IMR-90 (cell line): ENCODE measurements around the gene ARHGAP15. TPM values are rescaled to one million over a fixed set of nuclear protein-coding genes. Genes with fewer than 3 reads are reported as not detected.

ENCODE experiments used
- ATAC-seq: fragments of 200-7000 bp; cut with Tn5 transposase; 2 replicates; pipeline ENCODE4 v1.9.1; 2020; ENCODE audit warnings: low read depth, mild to moderate bottlenecking, moderate library complexity
- BruUV-seq: library from RNA; stranded (reverse); fragments of 400-500 nt; replicated peaks from 2 replicates; lab custom pipeline; 2021; lab: Mats Ljungman, UMichigan
- CTCF ChIA-PET: fragments of 300-600 bp; formaldehyde crosslinking; extraction: SDS; loops from one replicate; lab custom pipeline; 2021; ENCODE audit warnings: antibody characterized with exemption; lab: Yijun Ruan, JAX
- POLR2A ChIA-PET: fragments of 300-600 bp; sonication (Branson Sonifier 250); formaldehyde crosslinking; loops from one replicate; lab custom pipeline; 2022; ENCODE audit warnings: antibody characterized with exemption; ENCODE audit not compliant: unreplicated experiment; lab: Charles Lee
- DNase-seq: peaks from one replicate; pipeline ENCODE4 v3.0.0; 2013
- H2AFZ ChIP-seq: replicated peaks from 2 replicates; pipeline ENCODE3; 2013; ENCODE audit warnings: low read length, mild to moderate bottlenecking; ENCODE audit not compliant: poor library complexity
- H2AK5ac ChIP-seq: 2 replicates; pipeline ENCODE4 v1.6.1; 2013; ENCODE audit warnings: low read depth, low read length, inconsistent platforms
- H2AK9ac ChIP-seq: replicated peaks from 2 replicates; pipeline ENCODE3; 2013; ENCODE audit warnings: mild to moderate bottlenecking, low read depth, low read length, moderate library complexity; ENCODE audit not compliant: poor library complexity
- H2BK120ac ChIP-seq: 2 replicates; pipeline ENCODE4 v1.6.1; 2013; ENCODE audit warnings: low read depth, low read length, inconsistent platforms
- H2BK15ac ChIP-seq: 3 replicates; pipeline ENCODE4 v1.6.1; 2013; ENCODE audit warnings: low read depth, low read length, inconsistent platforms
- H2BK20ac ChIP-seq: 2 replicates; pipeline ENCODE4 v1.6.1; 2013; ENCODE audit warnings: low read depth, mild to moderate bottlenecking, inconsistent platforms, low read length, moderate library complexity
- H2BK5ac ChIP-seq: 2 replicates; pipeline ENCODE4 v1.6.1; 2013; ENCODE audit warnings: mild to moderate bottlenecking, low read depth, low read length, inconsistent platforms; ENCODE audit not compliant: poor library complexity, severe bottlenecking
- H3K14ac ChIP-seq: replicated peaks from 2 replicates; pipeline ENCODE4 v1.6.1; 2013; ENCODE audit warnings: low read depth, low read length, inconsistent platforms
- H3K18ac ChIP-seq: 2 replicates; pipeline ENCODE4 v1.6.1; 2013; ENCODE audit warnings: low read depth, low read length, control low read depth
- H3K23ac ChIP-seq: 2 replicates; pipeline ENCODE4 v1.6.1; 2013; ENCODE audit warnings: low read depth, low read length, inconsistent platforms
- H3K27ac ChIP-seq: 2 replicates; pipeline ENCODE4 v1.5.1; 2013; ENCODE audit warnings: mild to moderate bottlenecking, control low read depth, low read length; ENCODE audit not compliant: insufficient read depth
- H3K27me3 ChIP-seq: 2 replicates; pipeline ENCODE4 v1.6.1; 2013; ENCODE audit warnings: low read length; ENCODE audit not compliant: control insufficient read depth, insufficient read depth
- H3K36me3 ChIP-seq: 2 replicates; pipeline ENCODE4 v1.6.1; 2013; ENCODE audit warnings: low read length, mixed read lengths; ENCODE audit not compliant: control insufficient read depth, insufficient read depth
- H3K4ac ChIP-seq: 2 replicates; pipeline ENCODE4 v1.6.1; 2013; ENCODE audit warnings: low read depth, low read length, inconsistent platforms
- H3K4me1 ChIP-seq: 2 replicates; pipeline ENCODE4 v1.6.1; 2013; ENCODE audit warnings: low read length, mixed read lengths; ENCODE audit not compliant: control insufficient read depth, insufficient read depth
- H3K4me2 ChIP-seq: 2 replicates; pipeline ENCODE4 v1.6.1; 2013; ENCODE audit warnings: low read depth, mild to moderate bottlenecking, control low read depth, low read length, moderate library complexity
- H3K4me3 ChIP-seq: 2 replicates; pipeline ENCODE4 v1.5.1; 2013; ENCODE audit warnings: low read depth, mild to moderate bottlenecking, control low read depth, low read length, moderate library complexity; ENCODE audit not compliant: insufficient read depth
- H3K56ac ChIP-seq: 2 replicates; pipeline ENCODE4 v1.6.1; 2013; ENCODE audit warnings: low read length, inconsistent platforms; ENCODE audit not compliant: insufficient read depth; ENCODE audit errors: extremely low read depth
- H3K79me1 ChIP-seq, 2 experiments: 2 replicates each; pipeline ENCODE4 v1.6.1; 2013; ENCODE audit warnings: low read length in 2 of 2, inconsistent platforms in 1 of 2, low read depth in 1 of 2
- H3K9ac ChIP-seq: 2 replicates; pipeline ENCODE4 v1.6.1; 2013; ENCODE audit warnings: low read depth, low read length, control low read depth
- H3K9me1 ChIP-seq: 2 replicates; pipeline ENCODE4 v1.6.1; 2013; ENCODE audit warnings: low read length, inconsistent platforms; ENCODE audit not compliant: insufficient read depth
- H3K9me3 ChIP-seq: 2 replicates; pipeline ENCODE4 v1.6.1; 2013; ENCODE audit warnings: low read length; ENCODE audit not compliant: control insufficient read depth, insufficient read depth
- H4K20me1 ChIP-seq: 2 replicates; pipeline ENCODE4 v1.6.1; 2013; ENCODE audit warnings: low read length, inconsistent platforms; ENCODE audit not compliant: insufficient read depth
- H4K5ac ChIP-seq: 2 replicates; pipeline ENCODE4 v1.6.1; 2013; ENCODE audit warnings: mild to moderate bottlenecking, low read depth, low read length, control low read depth
- H4K8ac ChIP-seq, 2 experiments: 2 replicates each; pipeline ENCODE4 v1.6.1; 2013; ENCODE audit warnings: low read depth in 2 of 2, low read length in 2 of 2, control low read depth in 1 of 2, inconsistent platforms in 1 of 2
- H4K91ac ChIP-seq: 2 replicates; pipeline ENCODE4 v1.6.1; 2013; ENCODE audit warnings: low read depth, low read length, inconsistent platforms; ENCODE audit not compliant: insufficient read depth
- BHLHE40 ChIP-seq: fragments of 150-350 bp; IDR thresholded peaks from 2 replicates; pipeline ENCODE4 v1.6.1; 2016; ENCODE audit warnings: mild to moderate bottlenecking, low read depth, low read length
- CEBPB ChIP-seq: IDR thresholded peaks from 2 replicates; pipeline ENCODE4 v1.6.1; 2012; ENCODE audit warnings: low read depth, low read length, improper control_type of control experiment
- MAFK ChIP-seq: IDR thresholded peaks from 2 replicates; pipeline ENCODE4 v1.6.1; 2012; ENCODE audit warnings: low read depth, low read length, improper control_type of control experiment
- MAZ ChIP-seq: IDR thresholded peaks from 2 replicates; pipeline ENCODE4 v1.6.1; 2012; ENCODE audit warnings: low read depth, mild to moderate bottlenecking, low read length, improper control_type of control experiment, moderate library complexity, borderline replicate concordance
- MXI1 ChIP-seq: IDR thresholded peaks from 2 replicates; pipeline ENCODE4 v1.6.1; 2012; ENCODE audit warnings: low read depth, mild to moderate bottlenecking, low read length, moderate library complexity, borderline replicate concordance
- NFE2L2 ChIP-seq: fragments of 150-350 bp; IDR thresholded peaks from 2 replicates; pipeline ENCODE4 v1.6.1; 2016; ENCODE audit warnings: low read depth, mild to moderate bottlenecking, low read length
- RAD21 ChIP-seq: IDR thresholded peaks from 2 replicates; pipeline ENCODE4 v1.6.1; 2012; ENCODE audit warnings: low read length, improper control_type of control experiment
- RCOR1 ChIP-seq: IDR thresholded peaks from 2 replicates; pipeline ENCODE4 v1.6.1; 2012; ENCODE audit warnings: mild to moderate bottlenecking, low read length, improper control_type of control experiment; ENCODE audit not compliant: insufficient replicate concordance
- RFX5 ChIP-seq: IDR thresholded peaks from 2 replicates; pipeline ENCODE4 v1.8.0; 2012; ENCODE audit warnings: low read depth, mild to moderate bottlenecking, low read length, moderate library complexity
- SMC3 ChIP-seq: fragments of 150-350 bp; IDR thresholded peaks from 2 replicates; pipeline ENCODE4 v1.6.1; 2016; ENCODE audit warnings: low read depth, mild to moderate bottlenecking, antibody characterized with exemption, low read length, moderate library complexity
- WGBS, 2 experiments: methylation state at CpG; one replicate each; pipeline versions ENCODE4 v1.1.5 to v1.1.7; 2013; ENCODE audit warnings: missing lambda C conversion rate in 2 of 2; ENCODE audit not compliant: insufficient read length in 1 of 2; ENCODE audit errors: extremely low coverage in 2 of 2; 5-methylcytosine and 5-hydroxymethylcytosine counted together
- dilution Hi-C: fragments of 300-500 bp; cut with HindIII; formaldehyde crosslinking; loops from one replicate; pipeline ENCODE4 v1.14.3; 2018; ENCODE audit warnings: low sequenced_read_pairs; ENCODE audit not compliant: unreplicated experiment
- in situ Hi-C: fragments of 300-500 bp; cut with MboI; formaldehyde crosslinking; loops from 3 replicates; pipeline ENCODE4 v1.14.3; 2019; ENCODE audit warnings: low sequenced_read_pairs, inconsistent platforms, mixed read lengths
- intact Hi-C: fragments of 100-400 bp; cut with micrococcal nuclease; formaldehyde crosslinking; loops from 2 replicates; pipeline ENCODE4 v1.10.0; 2022
- polyA plus RNA-seq, 3 experiments: library from polyadenylated mRNA; depleted of rRNA; stranded (reverse); fragments of >200 nt; gene quantifications; 2 replicates each; pipeline ENCODE4 v1.2.3, GENCODE V29; 2012; ENCODE audit warnings: low replicate concordance in 1 of 3
- total RNA-seq: library from RNA; depleted of rRNA; stranded (reverse); fragments of >200 nt; gene quantifications from 2 replicates; pipeline ENCODE4 v1.2.3, GENCODE V29; 2012
- TF ChIP-seq, protein P1 (sequence below): conservative IDR thresholded peaks from 2 replicates; pipeline ENCODE4 v1.5.1; 2012; ENCODE audit warnings: mild to moderate bottlenecking, low read depth, low read length, improper control_type of control experiment

The ARHGAP15 gene
- total and polyA plus RNA-seq, 2 of the 4 experiments (the other 2 are of a cell fraction), result not detected

DNA sequence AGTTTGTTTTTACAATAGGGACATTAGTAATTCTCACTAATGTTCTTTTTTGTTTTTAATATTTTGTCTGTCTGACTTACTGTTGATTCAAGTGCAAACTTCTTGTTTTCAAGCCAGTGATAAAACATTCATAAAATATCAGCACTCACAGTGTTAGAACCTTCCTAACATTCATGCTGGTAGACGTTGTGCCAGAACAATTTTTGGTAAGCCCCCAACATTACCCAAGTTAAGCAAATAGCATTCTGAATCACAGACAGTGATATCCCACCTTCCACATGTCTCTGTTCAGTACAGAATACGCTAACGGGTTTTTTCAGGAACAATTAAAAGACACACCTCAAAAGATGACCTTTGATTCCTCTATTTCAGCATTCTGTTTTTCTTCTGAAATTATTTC lies 390.3 kb downstream of the ARHGAP15 start:
- Histone ChIP-seq H3K18ac (no peak overlapping the region), H3K23ac (no peak overlapping the region), H4K91ac (no peak overlapping the region), H3K9ac (no peak overlapping the region), H3K4ac (no peak overlapping the region), H2AK5ac (no peak overlapping the region), H4K8ac (no peak overlapping the region), H4K20me1 (no peaks in the 10 kb centered on the region), H2BK20ac (no peak overlapping the region), H3K79me1 (no peaks in the 10 kb centered on the region), H3K27me3 (no peaks in the 10 kb centered on the region), H2BK15ac (no peak overlapping the region), H2AFZ (no peak overlapping the region), H3K36me3 (no peaks in the 10 kb centered on the region), H2AK9ac (no peak overlapping the region), H3K27ac (no peak overlapping the region), H2BK120ac (no peak overlapping the region), H3K4me2 (no peak overlapping the region), H3K4me3 (no peak overlapping the region), H4K5ac (no peak overlapping the region), H3K9me3 (no peaks in the 10 kb centered on the region), H3K56ac (no peak overlapping the region), H3K14ac (no peak overlapping the region), H3K9me1 (no peaks in the 10 kb centered on the region), H2BK5ac (no peak overlapping the region), H3K4me1 (peaks cover 4% of the 10 kb centered on the region)
- ChIA-PET CTCF (no interaction called here), POLR2A (no interaction called here)
- dilution Hi-C loops, result no loop called here
- in situ Hi-C loops, result loop anchor here (25.0 kb wide), 1 partner anchor 993 kb away; the partner anchor contains the start of gene ZEB2
- no TSS peak for BruUV-seq
- intact Hi-C loops, result no loop called here
- DNase-seq, result no peak
- TF ChIP-seq, protein P1, sequence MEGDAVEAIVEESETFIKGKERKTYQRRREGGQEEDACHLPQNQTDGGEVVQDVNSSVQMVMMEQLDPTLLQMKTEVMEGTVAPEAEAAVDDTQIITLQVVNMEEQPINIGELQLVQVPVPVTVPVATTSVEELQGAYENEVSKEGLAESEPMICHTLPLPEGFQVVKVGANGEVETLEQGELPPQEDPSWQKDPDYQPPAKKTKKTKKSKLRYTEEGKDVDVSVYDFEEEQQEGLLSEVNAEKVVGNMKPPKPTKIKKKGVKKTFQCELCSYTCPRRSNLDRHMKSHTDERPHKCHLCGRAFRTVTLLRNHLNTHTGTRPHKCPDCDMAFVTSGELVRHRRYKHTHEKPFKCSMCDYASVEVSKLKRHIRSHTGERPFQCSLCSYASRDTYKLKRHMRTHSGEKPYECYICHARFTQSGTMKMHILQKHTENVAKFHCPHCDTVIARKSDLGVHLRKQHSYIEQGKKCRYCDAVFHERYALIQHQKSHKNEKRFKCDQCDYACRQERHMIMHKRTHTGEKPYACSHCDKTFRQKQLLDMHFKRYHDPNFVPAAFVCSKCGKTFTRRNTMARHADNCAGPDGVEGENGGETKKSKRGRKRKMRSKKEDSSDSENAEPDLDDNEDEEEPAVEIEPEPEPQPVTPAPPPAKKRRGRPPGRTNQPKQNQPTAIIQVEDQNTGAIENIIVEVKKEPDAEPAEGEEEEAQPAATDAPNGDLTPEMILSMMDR, result no peak
- TF ChIP-seq CEBPB (no peak), MXI1 (no peak), SMC3 (no peak), RCOR1 (no peak), MAZ (no peak), BHLHE40 (no peak), NFE2L2 (no peak), RAD21 (no peak), MAFK (no peak), RFX5 (no peak)
- 71% methylated on average over 1 of the region's 3 CpGs; no CpG with 5 or more reads in 1 of the 2 experiments for WGBS, 2 experiments
- ATAC-seq, result no peak
